MM.1S (cell line): ENCODE measurements around the gene HAND1.

Source experiments
- DNase-seq: peaks from one replicate; pipeline ENCODE4 v3.0.0-alpha.2; 2015
- H2AFZ ChIP-seq: fragments of 300-600 bp; sonication (generic); 2 replicates; pipeline ENCODE4 v1.6.0; 2016; ENCODE audit warnings: antibody characterized with exemption, low read length
- H3F3A ChIP-seq: fragments of 300-600 bp; sonication (generic); 2 replicates; pipeline ENCODE4 v1.6.1; 2016; ENCODE audit warnings: mild to moderate bottlenecking, antibody characterized with exemption, low read length, moderate library complexity, mixed read lengths; ENCODE audit not compliant: insufficient read depth
- H3K27ac ChIP-seq: fragments of 300-600 bp; sonication (generic); 2 replicates; pipeline ENCODE4 v1.5.1; 2016; ENCODE audit warnings: mild to moderate bottlenecking, low read length
- H3K27me3 ChIP-seq: fragments of 300-600 bp; sonication (generic); replicated peaks from 2 replicates; pipeline ENCODE4 v1.6.0; 2016; ENCODE audit warnings: low read length; ENCODE audit not compliant: insufficient read depth
- H3K36me3 ChIP-seq: fragments of 300-600 bp; sonication (generic); replicated peaks from 2 replicates; pipeline ENCODE4 v1.6.1; 2016; ENCODE audit warnings: mild to moderate bottlenecking, low read length, mixed read lengths; ENCODE audit not compliant: insufficient read depth
- H3K4me1 ChIP-seq: fragments of 300-600 bp; sonication (generic); 2 replicates; pipeline ENCODE4 v1.6.1; 2016; ENCODE audit warnings: low read length, mixed read lengths
- H3K4me2 ChIP-seq: fragments of 300-600 bp; sonication (generic); 2 replicates; pipeline ENCODE4 v1.6.0; 2016; ENCODE audit warnings: low read depth, low read length
- H3K4me3 ChIP-seq: fragments of 300-600 bp; sonication (generic); 2 replicates; pipeline ENCODE4 v1.5.1; 2016; ENCODE audit warnings: low read length, mixed read lengths
- H3K79me2 ChIP-seq: fragments of 300-600 bp; sonication (generic); 2 replicates; pipeline ENCODE4 v1.6.1; 2016; ENCODE audit warnings: mixed run types, low read length, mixed read lengths
- H3K9ac ChIP-seq: fragments of 300-600 bp; sonication (generic); 2 replicates; pipeline ENCODE4 v1.6.1; 2016; ENCODE audit warnings: low read length, mixed read lengths
- H3K9me2 ChIP-seq: fragments of 300-600 bp; sonication (generic); replicated peaks from 2 replicates; pipeline ENCODE4 v1.6.1; 2016; ENCODE audit warnings: mild to moderate bottlenecking, low read length, mixed read lengths; ENCODE audit not compliant: insufficient read depth
- H3K9me3 ChIP-seq: fragments of 300-600 bp; sonication (generic); replicated peaks from 2 replicates; pipeline ENCODE4 v1.6.1; 2016; ENCODE audit warnings: mild to moderate bottlenecking, low read length, mixed read lengths; ENCODE audit not compliant: insufficient read depth
- H4K20me1 ChIP-seq: fragments of 300-600 bp; sonication (generic); 2 replicates; pipeline ENCODE4 v1.6.1; 2016; ENCODE audit warnings: mild to moderate bottlenecking, low read length, moderate library complexity, mixed read lengths; ENCODE audit not compliant: insufficient read depth
- CTCF ChIP-seq: fragments of 300-600 bp; sonication (generic); IDR thresholded peaks from 2 replicates; pipeline ENCODE4 v1.5.1; 2016; ENCODE audit warnings: antibody characterized with exemption, low read length, mixed read lengths
- EZH2 ChIP-seq: fragments of 300-600 bp; sonication (generic); optimal IDR thresholded peaks from 2 replicates; pipeline ENCODE3; 2017; ENCODE audit warnings: low read depth, mild to moderate bottlenecking, antibody characterized with exemption, low read length, mixed read lengths
- EZH2phosphoT487 ChIP-seq: fragments of 300-600 bp; sonication (generic); IDR thresholded peaks from 2 replicates; pipeline ENCODE4 v1.6.1; 2018; ENCODE audit warnings: antibody characterized with exemption, low read length

HAND1 gene

GRCh38 chr5:154506716-154507080, 28.7 kb upstream of the HAND1 start:
- H3K4me3 ChIP-seq, result no peak overlapping the region
- H3K79me2 ChIP-seq, result no peaks in the 10 kb centered on the region
- no peak for TF ChIP-seq EZH2
- no peak for TF ChIP-seq CTCF
- TF ChIP-seq EZH2phosphoT487, result no peak
- H3K27me3 ChIP-seq, result no peaks in the 10 kb centered on the region
- DNase-seq, result no peak
- no peak overlapping the region for H3K4me2 ChIP-seq
- H3K9ac ChIP-seq, result no peak overlapping the region
- no peaks in the 10 kb centered on the region for H3F3A ChIP-seq
- no peak overlapping the region for H2AFZ ChIP-seq
- H3K36me3 ChIP-seq, result no peaks in the 10 kb centered on the region
- no peak overlapping the region for H3K27ac ChIP-seq
- H3K9me3 ChIP-seq, result no peaks in the 10 kb centered on the region
- H4K20me1 ChIP-seq, result no peaks in the 10 kb centered on the region
- no peaks in the 10 kb centered on the region for H3K9me2 ChIP-seq
- H3K4me1 ChIP-seq, result peaks cover 3% of the 10 kb centered on the region; the same call in 1 of the 2 replicates

GRCh38 chr5:154506049-154506715, 28.2 kb upstream of the HAND1 start:
- H3K4me2 ChIP-seq, result no peak overlapping the region
- TF ChIP-seq EZH2, result no peak

GRCh38 chr5:154505567-154505966, 27.5 kb upstream of the HAND1 start:
- H3K9me2 ChIP-seq, result no peaks in the 10 kb centered on the region
- H4K20me1 ChIP-seq, result no peaks in the 10 kb centered on the region
- H3K4me1 ChIP-seq, result peaks cover 3% of the 10 kb centered on the region; the same call in 1 of the 2 replicates
- H3K79me2 ChIP-seq, result no peaks in the 10 kb centered on the region
- H3F3A ChIP-seq, result no peaks in the 10 kb centered on the region
- no peak overlapping the region for H2AFZ ChIP-seq
- TF ChIP-seq CTCF, result no peak
- no peak for TF ChIP-seq EZH2phosphoT487
- TF ChIP-seq EZH2, result no peak
- no peak overlapping the region for H3K9ac ChIP-seq
- no peaks in the 10 kb centered on the region for H3K27me3 ChIP-seq
- no peak overlapping the region for H3K27ac ChIP-seq
- DNase-seq, result no peak
- no peaks in the 10 kb centered on the region for H3K36me3 ChIP-seq
- H3K9me3 ChIP-seq, result no peaks in the 10 kb centered on the region
- no peak overlapping the region for H3K4me3 ChIP-seq
- H3K4me2 ChIP-seq, result no peak overlapping the region

More at GRCh38 chr5:154506049-154506715, 28.2 kb upstream of the HAND1 start:
- Histone ChIP-seq H3K9me2 (no peaks in the 10 kb centered on the region), H4K20me1 (no peaks in the 10 kb centered on the region), H3K27me3 (no peaks in the 10 kb centered on the region), H3K4me3 (no peak overlapping the region), H3K9me3 (no peaks in the 10 kb centered on the region), H3K27ac (no peak overlapping the region), H2AFZ (no peak overlapping the region), H3K4me1 (peaks cover 3% of the 10 kb centered on the region; the same call in 1 of the 2 replicates), H3K9ac (no peak overlapping the region), H3F3A (no peaks in the 10 kb centered on the region), H3K36me3 (no peaks in the 10 kb centered on the region), H3K79me2 (no peaks in the 10 kb centered on the region)
- DNase-seq, result no peak

GRCh38 chr5:154503698-154504039, 25.6 kb upstream of the HAND1 start:
- H2AFZ ChIP-seq, result no peak overlapping the region
- no peaks in the 10 kb centered on the region for H3K9me2 ChIP-seq
- no peaks in the 10 kb centered on the region for H3K79me2 ChIP-seq
- no peak overlapping the region for H3K27ac ChIP-seq
- no peaks in the 10 kb centered on the region for H3K27me3 ChIP-seq
- TF ChIP-seq EZH2, result no peak
- H3F3A ChIP-seq, result no peaks in the 10 kb centered on the region
- no peak for DNase-seq
- H4K20me1 ChIP-seq, result no peaks in the 10 kb centered on the region
- no peak overlapping the region for H3K9ac ChIP-seq
- no peaks in the 10 kb centered on the region for H3K36me3 ChIP-seq
- H3K4me2 ChIP-seq, result peak overlapping the region; percentile 22
- H3K4me3 ChIP-seq, result no peak overlapping the region
- H3K4me1 ChIP-seq, result peaks cover 3% of the 10 kb centered on the region; the same call in 1 of the 2 replicates
- H3K9me3 ChIP-seq, result no peaks in the 10 kb centered on the region
